ENCODE measurements around the gene PLA2G4B.

DNA sequence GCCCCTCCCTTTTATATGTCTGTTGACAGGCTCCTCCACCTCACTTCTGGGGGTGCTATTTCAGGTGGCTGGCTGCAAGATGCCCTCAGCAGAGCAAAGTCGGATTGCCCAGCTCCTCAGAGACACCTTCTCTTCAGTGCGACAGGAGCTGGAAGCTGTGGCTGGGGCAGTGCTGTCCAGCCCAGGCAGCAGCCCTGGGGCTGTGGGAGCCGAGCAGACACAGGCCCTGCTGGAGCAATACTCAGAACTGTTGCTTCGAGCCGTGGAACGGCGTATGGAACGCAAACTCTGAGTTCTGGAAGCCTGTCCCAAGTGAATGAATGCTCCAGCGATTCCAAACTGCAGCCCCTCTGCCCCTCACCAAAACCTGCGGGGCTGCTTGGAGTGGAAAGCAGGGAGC, 13.5 kb upstream of the PLA2G4B start:
- TF ChIP-seq, protein P1, sequence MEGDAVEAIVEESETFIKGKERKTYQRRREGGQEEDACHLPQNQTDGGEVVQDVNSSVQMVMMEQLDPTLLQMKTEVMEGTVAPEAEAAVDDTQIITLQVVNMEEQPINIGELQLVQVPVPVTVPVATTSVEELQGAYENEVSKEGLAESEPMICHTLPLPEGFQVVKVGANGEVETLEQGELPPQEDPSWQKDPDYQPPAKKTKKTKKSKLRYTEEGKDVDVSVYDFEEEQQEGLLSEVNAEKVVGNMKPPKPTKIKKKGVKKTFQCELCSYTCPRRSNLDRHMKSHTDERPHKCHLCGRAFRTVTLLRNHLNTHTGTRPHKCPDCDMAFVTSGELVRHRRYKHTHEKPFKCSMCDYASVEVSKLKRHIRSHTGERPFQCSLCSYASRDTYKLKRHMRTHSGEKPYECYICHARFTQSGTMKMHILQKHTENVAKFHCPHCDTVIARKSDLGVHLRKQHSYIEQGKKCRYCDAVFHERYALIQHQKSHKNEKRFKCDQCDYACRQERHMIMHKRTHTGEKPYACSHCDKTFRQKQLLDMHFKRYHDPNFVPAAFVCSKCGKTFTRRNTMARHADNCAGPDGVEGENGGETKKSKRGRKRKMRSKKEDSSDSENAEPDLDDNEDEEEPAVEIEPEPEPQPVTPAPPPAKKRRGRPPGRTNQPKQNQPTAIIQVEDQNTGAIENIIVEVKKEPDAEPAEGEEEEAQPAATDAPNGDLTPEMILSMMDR (IDR thresholded peaks at IDR 0.05): no peak
- TF ChIP-seq POLR2A (IDR thresholded peaks at IDR 0.05): no peak

All from breast epithelium (tissue), 3 donors.